ENCODE data around the gene MYH10.
"Not testable (repeated sequence)": the region's sequence is repeated elsewhere in the genome, so short reads cannot be mapped to it uniquely, and the experiment has no call there.

DNA sequence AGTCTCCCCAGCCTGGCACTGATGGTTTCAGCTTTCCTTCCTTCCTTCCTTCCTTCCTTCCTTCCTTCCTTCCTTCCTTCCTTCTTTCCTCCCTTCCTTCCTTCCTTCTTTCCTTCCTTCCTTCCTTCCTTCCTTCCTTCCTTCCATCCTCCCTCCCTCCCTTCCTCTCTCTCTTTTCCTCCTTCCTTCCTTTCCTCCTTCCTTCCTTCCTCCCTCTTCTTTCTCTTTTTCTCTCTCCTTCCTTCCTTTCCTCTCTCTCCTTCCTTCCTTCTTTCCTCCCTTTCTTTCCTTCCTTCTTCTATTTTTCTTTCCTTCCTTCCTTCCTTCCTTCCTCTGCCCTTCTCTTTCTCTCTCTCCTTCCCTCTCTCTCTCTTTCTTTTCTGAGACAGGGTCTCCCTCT lies 30.2 kb upstream of the MYH10 start:
- TF ChIP-seq, protein P1, sequence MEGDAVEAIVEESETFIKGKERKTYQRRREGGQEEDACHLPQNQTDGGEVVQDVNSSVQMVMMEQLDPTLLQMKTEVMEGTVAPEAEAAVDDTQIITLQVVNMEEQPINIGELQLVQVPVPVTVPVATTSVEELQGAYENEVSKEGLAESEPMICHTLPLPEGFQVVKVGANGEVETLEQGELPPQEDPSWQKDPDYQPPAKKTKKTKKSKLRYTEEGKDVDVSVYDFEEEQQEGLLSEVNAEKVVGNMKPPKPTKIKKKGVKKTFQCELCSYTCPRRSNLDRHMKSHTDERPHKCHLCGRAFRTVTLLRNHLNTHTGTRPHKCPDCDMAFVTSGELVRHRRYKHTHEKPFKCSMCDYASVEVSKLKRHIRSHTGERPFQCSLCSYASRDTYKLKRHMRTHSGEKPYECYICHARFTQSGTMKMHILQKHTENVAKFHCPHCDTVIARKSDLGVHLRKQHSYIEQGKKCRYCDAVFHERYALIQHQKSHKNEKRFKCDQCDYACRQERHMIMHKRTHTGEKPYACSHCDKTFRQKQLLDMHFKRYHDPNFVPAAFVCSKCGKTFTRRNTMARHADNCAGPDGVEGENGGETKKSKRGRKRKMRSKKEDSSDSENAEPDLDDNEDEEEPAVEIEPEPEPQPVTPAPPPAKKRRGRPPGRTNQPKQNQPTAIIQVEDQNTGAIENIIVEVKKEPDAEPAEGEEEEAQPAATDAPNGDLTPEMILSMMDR (IDR thresholded peaks at IDR 0.05), result not testable (repeated sequence)
- TF ChIP-seq POLR2A (IDR thresholded peaks at IDR 0.05), result not testable (repeated sequence)
